Vagina (tissue), 2 donors: ENCODE data around the gene SAFB.

ENCODE experiments used
- CTCF ChIP-seq, 3 experiments: fragments of 450-650 bp in 2 of 3; fragments of 200-600 bp in 1 of 3; sonication (generic) in 1 of 3; IDR thresholded peaks; one replicate each; pipeline ENCODE4 v1.5.1; 2017 to 2019; ENCODE audit warnings: antibody characterized with exemption in 3 of 3, mild to moderate bottlenecking in 2 of 3, moderate library complexity in 2 of 3
- POLR2A ChIP-seq, 2 donors: fragments of 450-650 bp; IDR thresholded peaks; one replicate each; pipeline ENCODE4 v1.6.1; 2017; ENCODE audit warnings: antibody characterized with exemption in 2 of 2, mild to moderate bottlenecking in 2 of 2, moderate library complexity in 2 of 2

GRCh38 chr19:5705552-5705951, 82.7 kb downstream of the SAFB start:
- TF ChIP-seq CTCF (IDR thresholded peaks at IDR 0.05) (no peak), POLR2A (IDR thresholded peaks at IDR 0.05) (no peak)
